Measurements from ENCODE around the gene KAZALD1. TPM values are rescaled to one million over a fixed set of nuclear protein-coding genes. Genes with fewer than 3 reads are reported as not detected.
"Not testable (repeated sequence)": the region's sequence is repeated elsewhere in the genome, so short reads cannot be mapped to it uniquely, and the experiment has no call there.

KAZALD1 gene
- total RNA-seq, 1 donor from 2014 or later = 1.1 TPM

DNA sequence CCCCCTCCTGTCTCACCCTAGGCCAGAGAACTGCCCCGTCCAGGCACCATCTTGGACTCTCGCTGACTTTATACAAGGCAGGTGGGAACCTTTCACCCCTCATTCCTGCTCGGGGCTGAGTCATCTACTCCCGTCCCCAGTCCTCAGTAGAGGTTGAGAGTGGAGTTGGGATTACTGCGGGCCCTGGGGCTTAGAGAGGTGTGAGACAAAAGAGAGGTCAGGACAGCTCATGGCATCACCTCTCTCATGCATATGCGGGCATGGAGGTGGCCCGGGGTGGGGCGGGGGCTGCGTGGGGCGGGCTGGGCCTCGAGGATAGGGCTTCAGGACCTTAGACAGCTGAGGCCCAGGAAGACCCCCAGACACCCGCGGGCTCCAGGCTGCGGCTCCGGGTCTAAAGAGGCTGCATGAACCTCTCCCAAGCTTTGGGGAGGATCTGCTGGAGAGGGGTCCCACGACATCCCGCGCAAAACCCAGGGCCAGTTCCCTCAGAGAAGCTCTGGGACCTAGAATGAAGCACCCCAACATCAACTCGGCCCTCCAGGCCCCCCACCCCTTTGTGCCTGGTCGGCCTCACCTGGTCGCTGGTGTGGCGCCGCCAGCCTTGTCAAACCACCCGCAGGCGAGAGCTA is 31.2 kb upstream of the KAZALD1 start:
- peak; percentile 43 for DNase-seq (ENCODE audit: low read depth)

GRCh38 chr10:101031128-101031795 is 30.5 kb upstream of the KAZALD1 start, which contains the start of the genes PDZD7 and SFXN3:
Gene PDZD7 (minus strand): TSS chr10:101031129. CDS start chr10:101030219, 910 bp downstream.
Gene SFXN3 (plus strand): TSS chr10:101031234. CDS start chr10:101034695, 3,461 bp downstream.
- DNase-seq (ENCODE audit: low read depth) = peak; percentile 76

DNA sequence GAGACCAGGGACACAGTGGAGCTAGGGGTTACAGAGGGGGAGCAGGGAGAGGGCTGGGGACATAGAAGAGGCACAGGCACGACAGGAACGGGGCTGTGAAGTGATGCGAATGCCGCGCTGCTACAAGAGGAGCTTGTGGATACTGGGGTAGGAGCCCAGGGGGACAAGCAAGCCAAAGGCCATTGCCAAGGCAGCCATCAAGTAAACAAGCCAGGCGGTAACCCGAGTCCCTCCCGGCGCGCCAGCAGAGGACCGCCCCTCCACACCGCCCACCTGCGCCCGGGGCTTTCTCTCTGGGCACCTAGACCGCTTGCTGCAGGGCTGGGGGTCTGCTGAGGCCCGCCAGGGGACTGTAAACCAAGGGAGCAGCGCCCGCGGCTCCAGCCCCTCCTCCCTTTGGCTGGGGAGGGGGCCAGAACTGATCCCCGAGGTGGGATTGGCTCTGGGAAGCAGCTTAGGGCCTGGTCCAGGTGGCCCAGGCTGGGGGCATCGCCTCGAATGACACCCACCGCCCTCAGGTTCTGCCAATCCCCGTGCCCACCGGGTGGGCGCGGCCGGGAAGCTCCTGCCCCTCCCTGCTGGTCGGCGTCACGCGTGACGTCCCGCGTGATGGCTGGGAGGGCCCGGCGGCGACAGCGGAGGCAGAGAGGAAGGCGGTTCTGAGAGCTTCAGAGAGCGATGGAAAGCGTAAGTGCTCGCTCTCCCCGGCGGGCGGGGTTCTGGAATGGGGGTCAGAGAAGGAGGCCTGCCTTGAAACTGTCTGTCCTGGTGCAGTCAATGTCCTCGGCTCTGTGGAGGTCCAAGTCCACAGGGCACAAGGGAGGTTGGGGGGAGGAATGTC is 29.8 kb upstream of the KAZALD1 start:
- DNase-seq (ENCODE audit: low read depth) = peak; percentile 13

- peak; percentile 79 for DNase-seq (ENCODE audit: low read depth)
Observed at GRCh38 chr10:101032637-101033224, 29.1 kb upstream of the KAZALD1 start.

DNA sequence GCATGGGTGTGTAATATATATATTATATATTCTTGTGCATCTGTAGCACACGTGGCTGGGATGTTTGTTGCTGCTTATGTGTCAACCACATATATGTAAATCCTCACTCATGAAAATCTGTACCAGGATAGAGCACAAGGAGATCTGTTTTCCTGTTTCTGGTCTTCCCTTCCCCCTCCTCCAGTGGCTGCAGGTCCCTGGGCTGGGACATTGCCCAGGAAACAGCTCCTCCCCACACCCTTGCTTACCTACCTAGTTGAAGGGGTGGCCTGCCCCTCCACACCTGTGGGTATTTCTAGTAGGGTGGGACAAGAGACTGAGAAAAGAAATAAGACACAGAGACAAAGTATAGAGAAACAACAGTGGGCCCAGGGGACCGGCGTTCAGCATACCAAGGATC is 28.5 kb upstream of the KAZALD1 start:
- no peak for DNase-seq (ENCODE audit: low read depth)

DNA sequence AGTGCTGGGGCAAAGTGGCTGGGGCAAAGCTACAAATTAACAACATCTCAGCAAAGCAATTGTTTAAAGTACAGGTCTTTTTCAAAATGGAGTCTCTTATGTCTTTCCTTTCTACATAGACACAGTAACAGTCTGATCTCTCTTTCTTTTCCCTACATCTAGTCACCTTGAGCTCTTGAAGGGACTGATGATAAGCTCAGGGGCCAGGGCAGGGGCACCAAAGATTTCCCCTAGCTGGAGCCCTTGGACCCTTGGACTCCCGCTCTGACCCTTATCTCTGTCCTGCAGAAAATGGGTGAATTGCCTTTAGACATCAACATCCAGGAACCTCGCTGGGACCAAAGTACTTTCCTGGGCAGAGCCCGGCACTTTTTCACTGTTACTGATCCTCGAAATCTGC is 27.4 kb upstream of the KAZALD1 start:
- DNase-seq (ENCODE audit: low read depth) = not testable (repeated sequence)

- no peak for DNase-seq (ENCODE audit: low read depth)
Observed at GRCh38 chr10:101035314-101035713, 26.5 kb upstream of the KAZALD1 start.

GRCh38 chr10:101035916-101036702 is 25.7 kb upstream of the KAZALD1 start:
- no peak for DNase-seq (ENCODE audit: low read depth)

GRCh38 chr10:101036726-101037125 is 25.1 kb upstream of the KAZALD1 start:
- no peak for DNase-seq (ENCODE audit: low read depth)

DNA sequence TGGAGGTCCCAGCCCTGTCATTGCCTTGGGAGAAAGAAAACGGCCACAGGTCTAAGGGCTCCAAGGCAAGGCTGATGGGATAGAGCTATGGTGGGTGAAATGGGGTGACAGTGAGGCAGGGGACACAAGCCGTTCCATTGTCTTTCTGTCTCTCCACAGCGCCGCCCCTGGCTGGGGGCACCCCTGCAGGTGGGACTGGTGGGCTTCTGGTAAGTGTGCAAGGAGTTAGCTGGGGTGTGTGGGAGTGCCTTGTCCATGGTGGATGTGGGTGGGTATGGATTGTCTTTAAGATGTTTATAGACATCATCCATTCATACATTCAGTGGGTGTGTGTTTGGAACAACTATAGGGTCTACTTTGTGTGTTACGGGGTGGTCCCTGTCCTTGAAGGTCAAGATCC is 23.3 kb upstream of the KAZALD1 start:
- no peak for DNase-seq (ENCODE audit: low read depth)

DNA sequence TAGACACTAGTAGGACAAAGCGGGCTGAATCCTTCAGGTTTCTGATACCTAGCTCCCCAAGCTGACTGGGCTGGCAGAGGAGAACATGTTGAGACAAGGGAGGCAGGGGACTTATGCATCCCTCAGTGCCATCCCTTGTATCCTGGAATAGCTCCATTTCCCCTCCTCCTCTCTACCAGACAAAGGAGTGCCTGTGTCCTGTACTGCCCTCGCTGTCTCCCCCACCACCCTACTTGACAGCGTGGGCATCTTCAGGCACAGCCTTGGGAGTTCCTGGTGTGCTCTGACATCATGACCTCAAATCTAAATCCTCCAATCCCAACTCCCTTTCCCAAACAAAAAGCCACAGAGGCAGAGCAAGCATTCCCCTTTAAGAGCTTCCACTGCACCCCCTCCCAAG is 21.7 kb upstream of the KAZALD1 start:
- no peak for DNase-seq (ENCODE audit: low read depth)

DNA sequence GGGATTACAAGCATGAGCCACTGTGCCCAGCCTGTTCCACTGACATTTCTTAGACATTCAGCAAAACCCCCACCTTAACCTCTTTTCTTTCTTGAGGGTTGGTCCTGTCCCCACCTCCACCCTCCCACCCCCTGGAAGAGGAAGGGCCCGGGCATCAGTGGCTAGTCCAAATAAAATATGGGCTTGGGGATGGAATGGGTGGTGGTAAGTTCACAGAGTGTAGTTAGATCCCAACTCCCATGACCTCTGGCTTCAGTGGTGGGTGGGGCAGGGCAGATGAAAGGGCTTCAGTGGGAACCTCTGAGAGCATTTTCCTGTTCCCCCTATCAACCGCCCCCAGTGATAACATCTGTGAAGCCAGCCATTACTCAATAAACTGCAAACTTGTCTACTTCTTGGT is 20.9 kb upstream of the KAZALD1 start:
- no peak for DNase-seq (ENCODE audit: low read depth)

- peak; percentile 76 for DNase-seq (ENCODE audit: low read depth)
Observed at GRCh38 chr10:101041252-101041761, 20.5 kb upstream of the KAZALD1 start.

- DNase-seq (ENCODE audit: low read depth) = no peak
Observed at GRCh38 chr10:101042118-101042517, 19.7 kb upstream of the KAZALD1 start.

- DNase-seq (ENCODE audit: low read depth) = peak; percentile 96
Observed at GRCh38 chr10:101042667-101043362, 19.0 kb upstream of the KAZALD1 start.

DNA sequence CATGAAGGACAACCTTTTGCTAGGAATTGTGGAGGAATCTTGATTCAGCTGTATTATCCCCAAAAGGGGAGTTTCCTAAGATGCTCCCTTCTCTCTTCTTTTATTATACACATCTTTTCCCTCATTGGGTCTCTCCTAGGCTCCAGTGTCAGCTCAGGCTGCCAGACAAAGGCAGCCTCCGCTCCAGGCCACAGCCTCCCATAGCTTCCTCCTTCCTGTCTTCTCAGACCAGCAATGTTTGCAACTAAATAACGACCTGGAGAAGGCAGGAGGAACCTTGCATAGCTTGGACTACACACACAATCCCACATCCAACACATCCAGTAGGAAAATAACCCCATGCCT is 18.5 kb upstream of the KAZALD1 start:
- DNase-seq (ENCODE audit: low read depth) = no peak

- no peak for DNase-seq (ENCODE audit: low read depth)
Observed at GRCh38 chr10:101044117-101044516, 17.7 kb upstream of the KAZALD1 start.

DNA sequence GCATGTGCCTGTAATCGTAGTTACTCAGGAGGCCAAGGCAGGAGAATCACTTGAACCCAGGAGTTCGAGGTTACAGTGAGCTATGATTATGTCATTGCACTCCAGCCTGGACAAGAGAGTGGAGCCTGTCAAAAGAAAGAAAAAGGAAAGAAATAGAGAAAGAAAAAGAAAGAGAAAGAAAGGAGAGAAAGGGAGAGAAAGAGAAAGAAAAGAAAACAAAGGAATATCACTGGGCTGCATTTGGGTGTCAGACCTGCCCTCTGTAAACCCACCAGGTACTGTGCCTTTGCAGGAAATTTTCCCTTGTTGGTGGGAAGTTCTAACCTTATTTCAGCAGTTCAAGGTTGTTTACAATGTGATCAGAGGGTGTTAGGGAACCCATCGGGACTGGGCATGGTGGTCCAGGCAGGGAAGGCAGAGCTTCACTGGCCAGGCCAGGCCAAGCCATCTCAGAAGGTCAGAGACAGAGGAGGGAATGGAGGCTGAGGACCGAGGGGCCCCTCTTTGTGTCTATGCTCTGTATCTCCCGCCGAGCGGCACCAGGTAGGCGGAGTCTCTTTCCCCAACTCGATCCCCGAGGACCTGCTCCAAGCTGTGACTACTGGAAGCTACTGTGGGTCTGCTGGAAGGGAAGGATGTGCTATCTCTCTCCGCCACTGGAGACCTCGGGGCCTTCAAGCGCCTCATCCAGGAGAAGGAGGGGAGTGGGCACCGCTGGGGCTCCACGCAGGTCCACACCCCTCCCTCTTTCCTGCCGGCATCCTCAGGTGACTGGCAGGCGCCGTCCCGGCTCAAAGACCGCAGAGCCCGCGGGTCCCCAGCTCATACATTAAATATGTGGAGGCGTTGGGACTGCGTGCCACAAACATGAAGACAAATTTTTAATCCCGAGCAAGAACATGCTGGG is 15.2 kb upstream of the KAZALD1 start:
- no peak for DNase-seq (ENCODE audit: low read depth)

- no peak for DNase-seq (ENCODE audit: low read depth)
Observed at GRCh38 chr10:101047268-101047667, 14.5 kb upstream of the KAZALD1 start.

Measured in renal cortical epithelial cell (primary cell).